Germinal center (tissue), 1 donor: ENCODE measurements around the gene RHD.
"Not testable (repeated sequence)": the region's sequence is repeated elsewhere in the genome, so short reads cannot be mapped to it uniquely, and the experiment has no call there.

Source experiments
- DNase-seq: peaks from one replicate; pipeline ENCODE4 v3.0.0; 2012; ENCODE audit warnings: mixed read lengths, low spot score

The RHD gene

DNA sequence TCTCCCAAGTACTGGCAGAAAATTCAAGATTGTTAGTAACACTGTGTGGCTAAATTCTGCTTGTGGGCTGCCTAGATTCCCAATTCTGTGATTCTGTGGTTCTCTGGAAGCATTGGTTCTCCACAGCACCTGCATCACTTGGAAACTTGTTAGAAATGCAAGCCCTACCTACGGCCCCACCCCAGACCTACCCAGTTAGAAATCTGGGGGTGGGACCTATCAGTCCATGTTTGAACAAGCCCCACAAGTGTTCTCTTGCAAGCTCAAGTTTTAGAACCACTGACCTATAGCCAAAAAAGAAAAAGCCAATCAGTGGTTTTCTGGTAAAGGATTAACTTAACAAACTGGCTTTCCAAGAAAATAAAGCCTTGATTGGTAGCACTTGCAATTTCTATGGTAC lies 35.9 kb downstream of the RHD start:
- not testable (repeated sequence) for DNase-seq

DNA sequence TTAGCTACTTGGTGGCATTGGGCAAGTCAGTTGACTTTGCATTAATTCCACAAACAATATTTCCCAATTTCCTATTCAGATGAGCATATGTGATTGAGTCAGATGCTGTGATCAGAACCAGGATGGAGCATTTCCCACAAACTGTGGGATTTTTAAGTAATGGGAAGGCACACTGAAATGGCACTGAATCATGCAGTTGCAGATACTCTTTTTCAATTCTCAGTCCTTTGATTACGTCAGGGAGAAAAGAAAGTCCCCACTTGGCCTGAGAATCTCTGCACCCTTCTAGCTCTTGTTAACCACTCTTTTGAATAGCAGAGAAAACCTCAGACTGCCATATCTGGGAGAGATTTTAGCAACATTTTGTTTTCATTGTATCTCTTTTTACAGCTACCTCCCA lies 36.8 kb downstream of the RHD start:
- not testable (repeated sequence) for DNase-seq

DNA sequence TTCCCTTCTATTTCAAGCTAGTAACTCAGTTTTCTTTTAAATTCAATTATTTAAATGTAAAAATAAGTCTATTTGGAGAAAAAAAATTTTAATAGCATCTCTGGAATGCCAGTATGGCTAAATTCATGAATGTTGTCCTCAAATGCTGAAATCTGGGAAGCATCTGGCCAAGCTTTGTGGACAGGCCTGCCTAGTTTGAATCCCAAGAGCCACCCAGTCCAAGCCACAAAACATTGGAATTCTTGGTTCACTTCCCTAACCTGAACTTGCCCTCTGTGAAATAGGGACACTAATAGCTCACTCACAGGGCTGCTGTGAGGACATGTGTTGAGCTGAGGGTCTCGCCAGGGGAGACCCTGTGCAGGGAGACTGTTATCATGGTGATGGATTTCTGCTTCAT lies 37.2 kb downstream of the RHD start:
- DNase-seq: not testable (repeated sequence)

DNA sequence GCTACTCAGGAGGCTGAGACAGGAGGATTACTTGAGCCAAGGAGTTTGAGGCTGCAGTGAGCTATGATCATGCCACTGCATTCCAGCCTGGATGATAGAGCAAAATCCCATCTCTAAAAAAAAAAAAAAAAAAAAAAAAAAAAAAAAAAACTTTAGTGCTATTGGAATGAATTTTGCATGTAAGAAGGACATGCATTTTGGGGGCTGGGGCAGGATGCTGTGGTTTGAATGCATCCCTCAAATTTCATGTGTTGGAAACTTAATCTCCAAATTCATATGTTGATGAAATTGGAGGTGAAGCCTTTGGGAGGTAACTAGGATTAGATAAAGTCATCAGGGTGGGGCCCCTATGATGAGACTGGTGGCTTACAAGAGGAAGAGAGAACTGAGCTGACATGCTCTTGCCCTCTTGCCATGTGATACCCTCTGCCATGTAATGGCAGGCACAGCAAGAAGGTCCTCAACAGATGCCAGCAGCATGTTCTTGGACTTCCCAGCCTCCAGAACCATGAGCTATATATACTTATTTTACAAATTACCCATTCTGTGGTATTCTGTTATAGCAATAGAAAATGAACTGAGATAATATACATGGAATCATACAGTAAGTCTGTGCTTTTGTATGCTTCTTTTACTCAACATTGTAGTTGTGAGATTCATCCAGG lies 40.6 kb downstream of the RHD start:
- not testable (repeated sequence) for DNase-seq

DNA sequence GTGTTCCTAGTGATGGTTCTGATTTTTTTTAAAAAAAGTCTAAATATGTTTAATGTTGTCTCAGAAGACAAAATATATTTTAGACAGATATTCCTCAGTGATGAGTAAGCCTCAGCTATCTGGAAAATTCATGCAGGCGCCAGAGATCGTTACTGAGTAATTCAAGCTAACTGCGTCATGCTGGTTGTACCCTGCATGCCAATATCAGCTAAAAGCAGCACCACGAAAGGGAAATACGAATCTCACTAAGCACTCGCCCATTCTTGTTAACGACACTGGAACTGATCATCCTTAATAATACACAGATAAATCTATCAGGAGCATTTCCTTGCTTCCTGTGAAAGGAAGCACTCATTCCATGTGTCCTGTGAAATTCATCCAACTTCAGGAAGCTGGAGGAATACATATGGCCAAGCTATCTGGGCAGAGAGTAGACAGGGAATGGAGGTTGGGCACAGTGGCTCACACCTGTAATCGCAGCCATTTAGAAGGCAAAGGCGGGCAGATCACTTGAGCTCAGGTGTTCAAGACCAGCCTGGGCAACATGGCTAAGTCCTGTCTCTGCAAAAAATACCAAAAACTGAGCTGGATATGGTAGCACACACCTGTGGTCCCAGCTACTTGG lies 48.1 kb downstream of the RHD start:
- not testable (repeated sequence) for DNase-seq

DNA sequence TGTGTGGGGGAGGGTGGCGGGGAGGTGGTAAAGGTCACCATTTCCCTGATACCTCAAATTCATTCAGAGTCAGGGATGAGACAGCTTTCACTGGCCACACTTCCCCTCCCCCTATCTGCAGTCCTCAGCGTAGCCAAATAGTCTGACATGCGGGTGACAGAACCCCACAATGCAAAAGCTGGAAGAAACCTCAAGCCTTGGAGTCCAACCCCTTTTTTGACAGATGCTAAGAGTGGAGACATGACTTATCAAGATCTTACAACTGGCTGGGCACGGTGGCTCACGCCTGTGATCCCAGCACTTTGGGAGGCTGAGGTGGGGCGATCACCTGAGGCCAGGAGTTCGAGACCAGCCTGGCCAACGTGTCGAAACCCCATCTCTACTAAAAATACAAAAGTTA lies 49.8 kb downstream of the RHD start:
- not testable (repeated sequence) for DNase-seq

DNA sequence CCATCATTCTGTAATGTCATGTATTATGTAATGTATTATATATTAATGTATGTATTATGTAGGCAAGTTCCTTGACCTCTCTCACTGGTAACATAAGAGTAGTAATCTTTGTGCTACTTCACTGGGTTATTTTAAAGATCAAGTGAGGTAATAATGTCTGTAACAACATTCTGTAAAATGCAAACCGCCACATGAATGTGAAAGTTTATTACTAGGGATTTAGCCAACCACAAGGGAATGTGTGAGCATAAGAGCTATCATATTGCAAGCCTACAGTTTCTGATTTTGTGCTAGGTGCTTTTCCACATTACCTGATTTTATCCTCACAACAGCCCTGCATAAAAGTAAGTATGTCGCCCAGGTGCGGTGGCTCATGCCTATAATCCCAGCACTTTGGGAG lies 52.1 kb downstream of the RHD start:
- not testable (repeated sequence) for DNase-seq

DNA sequence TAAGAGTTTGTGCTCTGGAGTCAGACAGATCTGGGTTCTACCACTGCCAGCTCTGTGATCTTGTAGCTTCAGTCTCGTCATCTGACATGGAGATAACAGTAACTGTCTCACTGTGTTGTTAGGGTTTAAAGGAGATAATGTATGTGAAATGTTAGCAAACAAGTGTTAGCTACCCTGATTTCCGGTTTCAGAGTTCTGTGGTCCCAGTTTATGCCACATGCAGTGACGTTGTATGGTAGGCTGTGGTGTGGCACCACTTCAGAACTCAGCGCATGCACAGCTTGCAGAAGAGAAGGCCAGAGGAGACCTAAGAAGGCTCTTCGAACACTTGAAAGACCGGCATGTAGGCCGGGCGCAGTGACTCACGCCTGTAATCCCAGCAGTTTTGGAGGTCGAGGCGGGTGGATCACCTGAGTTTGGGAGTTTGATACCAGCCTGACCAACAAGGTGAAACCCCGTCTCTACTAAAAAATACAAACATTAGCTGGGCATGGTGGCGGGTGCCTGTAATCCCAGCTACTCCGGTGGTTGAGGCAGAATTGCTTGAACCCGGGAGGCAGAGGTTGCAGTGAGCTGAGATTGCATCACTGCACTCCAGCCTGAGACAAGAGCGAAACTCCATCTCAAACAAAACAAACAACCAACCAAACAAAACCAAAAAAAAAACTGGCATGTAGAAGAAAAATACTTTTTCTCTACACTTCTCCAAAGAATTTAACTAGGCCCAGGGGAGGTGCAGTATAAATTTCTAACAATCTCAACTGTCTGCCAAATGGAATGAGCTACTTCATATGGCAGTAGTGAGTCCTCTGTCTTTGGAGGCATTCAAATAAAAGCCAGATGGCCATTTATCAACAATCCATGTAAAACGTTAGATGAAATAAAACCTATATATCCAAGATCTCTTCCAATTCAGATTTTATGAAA lies 55.8 kb downstream of the RHD start:
- not testable (repeated sequence) for DNase-seq

DNA sequence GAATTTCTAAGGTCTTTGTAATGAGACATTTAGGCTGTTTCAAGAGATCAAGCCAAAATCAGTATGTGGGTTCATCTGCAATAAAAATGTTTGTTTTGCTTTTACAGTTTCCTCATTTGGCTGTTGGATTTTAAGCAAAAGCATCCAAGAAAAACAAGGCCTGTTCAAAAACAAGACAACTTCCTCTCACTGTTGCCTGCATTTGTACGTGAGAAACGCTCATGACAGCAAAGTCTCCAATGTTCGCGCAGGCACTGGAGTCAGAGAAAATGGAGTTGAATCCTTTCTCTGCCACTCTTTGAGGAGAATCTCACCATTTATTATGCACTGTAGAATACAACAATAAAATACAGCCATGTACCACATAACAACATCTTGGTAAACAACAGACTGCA lies 56.5 kb downstream of the RHD start:
- not testable (repeated sequence) for DNase-seq

DNA sequence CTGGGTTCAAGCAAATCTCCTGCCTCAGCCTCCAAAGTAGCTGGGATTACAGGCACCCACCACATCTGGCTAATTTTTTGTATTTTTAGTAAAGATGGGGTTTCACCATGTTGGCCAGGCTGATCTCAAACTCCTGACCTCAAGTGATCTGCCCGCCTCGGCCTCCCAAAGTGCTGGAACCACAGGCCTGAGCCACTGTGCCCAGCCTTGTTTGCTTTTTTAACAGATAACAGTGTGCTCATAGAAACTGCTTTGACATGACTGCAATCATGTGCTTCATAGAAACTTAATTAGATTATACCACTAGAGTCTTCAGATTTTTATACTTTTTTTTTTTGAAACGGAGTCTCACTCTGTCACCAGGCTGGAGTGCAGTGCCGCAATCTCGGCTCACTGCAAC lies 57.0 kb downstream of the RHD start:
- DNase-seq: not testable (repeated sequence)

DNA sequence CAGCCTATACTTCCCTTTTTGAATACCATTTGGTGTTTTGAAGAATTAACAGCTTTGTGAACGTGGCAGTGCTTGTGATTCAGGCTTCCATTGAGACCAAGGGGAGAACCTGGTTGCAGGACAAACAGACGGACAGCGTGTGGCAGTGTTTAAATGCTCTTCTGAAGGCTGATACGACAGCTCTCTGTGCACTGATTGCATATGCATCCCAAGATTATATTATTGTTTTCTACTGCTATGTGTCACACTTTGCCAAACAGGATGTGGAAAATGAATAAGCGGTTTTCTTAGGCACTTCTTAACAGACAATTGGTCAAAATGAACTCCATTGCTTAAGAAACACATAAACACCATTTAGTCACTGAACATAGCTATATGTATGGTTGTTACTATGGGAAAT lies 57.6 kb downstream of the RHD start:
- DNase-seq: not testable (repeated sequence)

DNA sequence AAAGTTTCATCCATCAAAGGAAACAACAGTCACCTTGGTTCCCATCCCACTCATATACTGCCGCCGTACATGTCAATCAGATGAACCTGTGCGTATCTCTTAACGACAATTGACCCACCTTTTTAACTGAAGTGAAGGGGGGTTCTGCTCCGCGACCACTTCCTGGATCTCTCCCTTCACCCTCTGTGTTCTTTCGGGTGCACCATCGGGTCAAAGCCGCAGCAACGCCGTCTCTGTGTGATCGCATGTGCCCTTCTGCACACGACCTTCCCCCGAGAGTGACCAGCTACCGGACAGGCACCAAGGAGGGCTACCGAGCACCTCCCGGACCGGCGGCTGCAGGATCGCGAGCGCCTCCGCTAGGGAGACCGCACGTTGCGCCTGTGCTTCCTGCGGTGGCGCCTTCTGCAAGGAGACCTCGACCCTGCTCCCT lies 64.6 kb downstream of the RHD start:
- DNase-seq: peak; percentile 9

DNA sequence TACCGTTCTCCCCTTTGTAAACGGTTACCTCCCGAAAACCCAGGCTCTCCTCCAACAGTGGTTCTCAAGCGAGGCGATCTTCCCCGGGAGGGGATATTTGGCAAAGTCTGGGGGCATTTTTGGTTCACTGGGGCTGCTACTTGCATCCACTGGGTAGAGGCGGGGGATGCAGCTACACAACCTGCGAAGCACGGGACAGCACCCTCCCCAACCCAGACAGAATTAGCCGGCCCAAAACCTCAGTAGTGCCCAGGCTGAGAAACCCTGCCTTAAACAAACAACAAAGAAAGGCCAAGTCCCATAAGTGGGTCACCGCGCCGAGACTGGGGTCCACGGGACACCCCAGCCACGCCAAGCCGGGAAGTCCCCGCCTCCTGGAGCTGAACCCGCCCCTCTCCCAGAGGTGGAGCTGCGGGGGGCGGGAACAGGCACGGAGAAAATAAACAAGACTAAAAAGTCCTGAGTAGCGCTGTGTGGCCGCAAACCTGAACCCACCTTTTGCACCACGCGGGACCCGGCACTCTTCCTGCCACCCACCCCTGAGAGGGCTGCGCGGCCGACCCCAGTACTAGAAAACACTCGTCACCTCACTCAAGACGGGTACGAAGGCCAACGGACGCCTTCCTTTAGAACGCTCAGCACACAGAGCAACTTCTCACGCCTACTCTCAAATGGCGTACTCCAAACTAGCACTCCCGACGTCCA lies 65.3 kb downstream of the RHD start:
- not testable (repeated sequence) for DNase-seq

DNA sequence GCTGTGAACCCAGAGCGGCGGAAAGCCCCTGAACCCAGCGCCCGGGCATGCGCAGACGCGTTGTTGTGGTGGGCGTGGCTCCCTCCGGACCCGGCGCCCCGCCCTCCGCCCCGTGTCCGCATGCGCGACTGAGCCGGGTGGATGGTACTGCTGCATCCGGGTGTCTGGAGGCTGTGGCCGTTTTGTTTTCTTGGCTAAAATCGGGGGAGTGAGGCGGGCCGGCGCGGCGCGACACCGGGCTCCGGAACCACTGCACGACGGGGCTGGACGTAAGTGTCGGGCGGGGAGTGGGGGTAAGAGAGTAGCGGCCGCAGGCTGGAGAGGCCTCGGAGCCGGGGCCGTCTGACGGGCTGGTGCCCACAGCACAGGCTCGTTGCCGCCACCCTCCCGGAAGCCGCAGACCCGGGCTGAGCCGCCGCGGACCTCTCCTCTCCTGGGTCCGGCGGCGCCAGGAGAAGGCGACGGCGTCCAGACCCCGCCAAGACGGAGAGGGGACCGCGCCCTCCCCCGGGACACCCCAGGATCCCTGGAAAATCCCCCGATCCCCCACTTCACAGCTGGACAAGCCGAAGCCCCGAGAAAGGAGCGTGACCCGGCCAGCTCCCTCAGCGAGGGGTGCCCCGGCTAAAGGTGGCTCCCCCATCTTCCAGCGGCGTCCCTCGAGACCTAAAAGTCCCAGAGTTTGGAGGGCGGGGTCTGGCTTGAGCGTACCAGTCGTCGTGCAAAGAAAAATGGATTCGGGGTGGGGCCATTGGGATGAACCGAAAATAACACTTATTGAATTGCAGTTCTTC lies 66.1 kb downstream of the RHD start, which contains the start of gene TMEM50A:
TMEM50A (plus strand) TSS at position 147 of the 794 bp plus-strand sequence. CDS start 2,153 bp downstream, outside the sequence.
- peak; percentile 90 for DNase-seq

DNA sequence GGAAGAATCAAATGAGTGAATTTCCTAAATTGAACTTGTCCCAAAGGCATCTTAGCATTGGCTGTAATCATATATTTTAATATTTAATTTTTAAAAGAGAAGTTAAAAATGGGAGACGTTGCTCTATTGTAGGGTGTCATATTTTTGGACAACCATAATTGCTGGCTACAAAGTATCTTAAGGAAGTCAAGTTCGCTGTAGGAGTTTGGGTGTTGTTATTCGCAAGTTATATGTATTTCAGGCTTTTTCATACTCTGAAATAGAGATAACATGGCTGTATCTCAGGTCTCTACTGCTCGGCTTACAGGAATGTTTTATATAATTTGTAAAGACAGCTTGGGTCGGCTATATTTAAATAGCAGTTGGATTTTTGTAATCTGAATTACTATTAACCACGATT lies 66.7 kb downstream of the RHD start:
- DNase-seq: no peak

DNA sequence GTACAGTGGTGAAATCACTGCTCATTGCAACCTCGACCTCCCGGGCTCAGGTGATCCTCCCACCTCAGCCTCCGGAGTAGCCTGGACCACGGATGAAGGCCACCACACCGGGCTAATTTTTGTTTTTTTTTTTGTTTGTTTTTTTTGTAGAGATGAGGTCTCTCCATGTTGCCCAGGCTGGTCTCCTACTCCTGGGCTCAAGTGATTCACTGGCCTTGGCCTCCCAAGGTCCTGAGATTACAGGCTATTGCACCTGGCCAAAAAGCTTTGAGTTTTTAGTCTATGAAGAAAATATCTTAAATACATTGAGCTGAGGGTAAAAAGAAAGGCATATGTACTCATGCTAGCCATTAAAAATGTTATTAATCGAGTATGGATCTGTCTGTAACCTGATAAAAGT lies 69.4 kb downstream of the RHD start:
- DNase-seq: no peak

DNA sequence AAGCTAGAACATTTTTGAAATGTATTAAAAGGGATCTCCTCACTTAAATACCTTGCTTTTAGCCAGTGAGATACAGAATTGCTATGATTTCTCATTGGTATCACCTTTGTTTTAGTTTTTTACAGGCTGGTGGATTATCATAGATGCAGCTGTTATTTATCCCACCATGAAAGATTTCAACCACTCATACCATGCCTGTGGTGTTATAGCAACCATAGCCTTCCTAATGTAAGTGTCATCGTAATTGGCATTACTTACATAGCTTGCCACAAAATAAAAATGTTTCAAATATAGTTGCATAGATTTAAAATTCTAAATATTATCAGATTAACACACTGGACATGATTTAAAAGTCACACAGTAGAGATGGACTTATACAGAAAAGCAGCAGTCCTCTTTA lies 70.5 kb downstream of the RHD start:
- no peak for DNase-seq

DNA sequence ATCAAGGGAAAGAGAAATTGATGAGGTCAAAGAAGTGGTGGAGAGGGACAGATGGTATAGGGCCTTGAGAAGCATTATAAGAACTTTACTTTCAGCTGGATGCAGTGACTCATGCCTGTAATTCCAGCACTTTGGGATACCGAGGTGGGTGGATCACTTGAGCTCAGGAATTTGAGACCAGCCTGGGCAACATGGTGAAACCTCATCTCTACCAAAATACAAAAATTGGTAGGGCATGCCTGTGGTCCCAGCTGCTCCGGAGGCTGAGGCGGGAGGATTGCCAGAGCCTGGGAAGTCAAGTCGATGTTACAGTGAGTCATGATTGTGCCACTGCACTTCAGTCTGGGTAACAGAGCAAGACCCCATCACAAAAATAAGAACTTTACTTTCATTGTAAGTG lies 71.6 kb downstream of the RHD start:
- DNase-seq: no peak

DNA sequence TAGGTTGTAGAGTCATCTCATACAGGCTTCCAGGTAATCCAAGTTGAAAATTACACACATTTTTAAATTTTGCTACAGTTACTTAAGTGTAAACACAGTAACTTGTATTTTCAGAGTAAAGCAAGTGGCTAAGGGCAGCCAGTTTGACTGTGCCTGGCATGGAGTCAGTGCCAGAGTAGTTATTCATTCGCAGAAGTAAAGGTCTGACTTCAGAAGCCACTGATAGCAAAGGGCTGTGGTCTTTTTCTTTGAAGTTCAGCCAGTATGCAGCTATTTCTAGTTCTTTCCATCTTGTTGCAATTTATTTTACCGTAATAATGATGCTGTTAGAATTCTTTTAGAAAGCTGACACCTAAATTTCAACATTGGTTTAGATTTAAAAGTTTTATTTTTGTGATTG lies 75.2 kb downstream of the RHD start:
- DNase-seq: no peak

DNA sequence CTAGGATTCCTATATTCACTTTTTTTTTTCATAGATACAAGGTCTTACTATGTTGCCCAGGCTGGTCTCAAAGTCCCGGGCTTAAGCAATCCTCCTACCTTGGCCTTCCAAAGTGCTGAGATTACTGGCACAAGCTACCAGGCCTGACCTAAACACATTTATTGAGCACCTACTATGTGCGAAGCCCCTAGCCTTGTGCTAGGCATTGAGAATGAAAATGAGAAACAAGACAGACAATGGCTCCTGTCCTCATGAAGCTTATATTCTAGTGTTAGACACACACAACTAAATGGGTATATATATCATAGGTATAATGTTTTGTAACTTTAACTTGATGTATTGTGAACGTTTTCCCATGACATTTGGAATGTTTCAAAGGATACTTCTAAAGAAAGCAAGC lies 77.3 kb downstream of the RHD start:
- no peak for DNase-seq

DNA sequence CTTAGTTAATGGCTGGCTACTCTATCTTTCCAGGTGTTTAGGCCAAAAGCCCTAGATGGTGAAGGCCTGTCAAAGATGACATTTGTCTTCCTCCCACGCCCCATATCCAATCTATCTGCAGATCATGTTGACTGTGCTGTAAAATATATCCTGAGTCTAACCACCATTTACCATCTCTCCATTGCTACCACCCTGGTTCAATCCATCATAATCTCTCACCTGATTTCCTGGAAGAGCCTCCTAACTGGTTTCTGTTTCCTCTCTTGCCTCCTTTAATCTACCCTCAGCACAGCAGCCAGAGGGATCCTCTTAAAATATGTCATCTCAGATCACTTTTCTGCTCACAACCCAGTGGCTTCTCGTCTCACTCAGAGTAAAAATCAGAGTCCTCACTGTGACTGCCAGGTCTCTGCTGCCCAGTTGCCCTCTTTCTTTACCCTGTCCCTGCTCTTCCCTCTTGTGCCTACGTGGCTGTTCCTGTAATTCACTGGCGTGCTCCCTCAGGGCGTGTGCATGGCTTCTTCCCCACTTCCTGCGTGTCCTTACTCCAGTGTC lies 83.6 kb downstream of the RHD start:
- DNase-seq: no peak
